OCI-LY7 (cell line): ENCODE results near the gene FIP1L1. TPM values are rescaled to one million over a fixed set of nuclear protein-coding genes. Genes with fewer than 3 reads are reported as not detected.

Experiments used
- BruUV-seq: library from RNA; stranded (reverse); fragments of 400-500 nt; replicated peaks from 2 replicates; lab custom pipeline; 2021; lab: Mats Ljungman, UMichigan
- CTCF ChIA-PET: fragments of 300-600 bp; sonication (Branson Sonifier 250); formaldehyde crosslinking; loops from one replicate; lab custom pipeline; 2022; ENCODE audit warnings: antibody characterized with exemption; ENCODE audit not compliant: unreplicated experiment; lab: Charles Lee
- POLR2A ChIA-PET: fragments of 300-600 bp; sonication (Branson Sonifier 250); formaldehyde crosslinking; loops from one replicate; lab custom pipeline; 2022; ENCODE audit warnings: antibody characterized with exemption; lab: Charles Lee
- DNase-seq: peaks from one replicate; pipeline ENCODE4 v3.0.0-alpha.2; 2015; ENCODE audit warnings: low spot score
- H2AFZ ChIP-seq: fragments of 200-600 bp; sonication (generic), shearing (Covaris generic); 2 replicates; pipeline ENCODE4 v1.6.1; 2014; ENCODE audit warnings: mild to moderate bottlenecking, antibody characterized with exemption, low read length, moderate library complexity
- H3K27ac ChIP-seq: fragments of 200-600 bp; sonication (generic); 2 replicates; pipeline ENCODE4 v1.5.1; 2014; ENCODE audit warnings: mixed run types, low read depth, mild to moderate bottlenecking, moderate library complexity, low read length, inconsistent platforms; ENCODE audit not compliant: poor library complexity, severe bottlenecking
- H3K36me3 ChIP-seq: fragments of 200-600 bp; sonication (generic); 2 replicates; pipeline ENCODE4 v1.6.1; 2014; ENCODE audit warnings: mild to moderate bottlenecking, antibody characterized with exemption, low read length, moderate library complexity, mixed read lengths; ENCODE audit not compliant: insufficient read depth
- H3K4me1 ChIP-seq: fragments of 200-600 bp; sonication (generic); 2 replicates; pipeline ENCODE4 v1.5.1; 2014; ENCODE audit warnings: mild to moderate bottlenecking, low read length; ENCODE audit not compliant: insufficient read depth, poor library complexity, severe bottlenecking
- H3K4me2 ChIP-seq: fragments of 200-600 bp; sonication (generic); 2 replicates; pipeline ENCODE4 v1.6.1; 2014; ENCODE audit warnings: mild to moderate bottlenecking, low read length
- H3K4me3 ChIP-seq: fragments of 200-600 bp; sonication (generic); 2 replicates; pipeline ENCODE4 v1.5.1; 2014; ENCODE audit warnings: mild to moderate bottlenecking, low read depth, low read length; ENCODE audit not compliant: poor library complexity, severe bottlenecking
- H3K79me2 ChIP-seq: fragments of 200-600 bp; sonication (generic); 2 replicates; pipeline ENCODE4 v1.6.1; 2016; ENCODE audit warnings: low read depth, mild to moderate bottlenecking, low read length, moderate library complexity, mixed read lengths; ENCODE audit not compliant: insufficient read depth
- H3K9me2 ChIP-seq: fragments of 200-600 bp; sonication (generic); 2 replicates; pipeline ENCODE4 v1.6.1; 2016; ENCODE audit warnings: mild to moderate bottlenecking, low read length, mixed read lengths; ENCODE audit not compliant: insufficient read depth
- H3K9me3 ChIP-seq: fragments of 200-600 bp; sonication (generic); 2 replicates; pipeline ENCODE4 v1.6.1; 2014; ENCODE audit warnings: mild to moderate bottlenecking, mixed run types, low read length, mixed read lengths
- H4K20me1 ChIP-seq: fragments of 200-600 bp; sonication (generic); 2 replicates; pipeline ENCODE4 v1.6.1; 2014; ENCODE audit warnings: mild to moderate bottlenecking, antibody characterized with exemption, low read length, moderate library complexity, mixed read lengths; ENCODE audit not compliant: insufficient read depth
- EZH2phosphoT487 ChIP-seq: fragments of 200-600 bp; sonication (generic); IDR thresholded peaks from 2 replicates; pipeline ENCODE4 v1.6.1; 2018; ENCODE audit warnings: low read depth, borderline replicate concordance, mild to moderate bottlenecking, mixed run types, antibody characterized with exemption, low read length, moderate library complexity, mixed read lengths
- intact Hi-C: fragments of 100-400 bp; cut with micrococcal nuclease; formaldehyde crosslinking; loops from one replicate; pipeline ENCODE4 v1.10.0; 2022; ENCODE audit not compliant: unreplicated experiment
- total RNA-seq, 2 experiments: library from RNA; depleted of rRNA in 1 of 2; stranded (reverse); fragments of >200 nt in 1 of 2; shearing (Covaris generic) in 1 of 2; gene quantifications; 2 replicates each; pipeline ENCODE4 v1.2.3, GENCODE V29; 2014 to 2022
- TF ChIP-seq, protein P1 (sequence below): fragments of 200-600 bp; sonication (generic); conservative IDR thresholded peaks from 2 replicates; pipeline ENCODE4 v1.5.1; 2014; ENCODE audit warnings: mild to moderate bottlenecking, antibody characterized with exemption, low read length, moderate library complexity, mixed read lengths

FIP1L1 gene
- total RNA-seq, 2 experiments from 2014 or later = 73.2 to 86.9 TPM

DNA sequence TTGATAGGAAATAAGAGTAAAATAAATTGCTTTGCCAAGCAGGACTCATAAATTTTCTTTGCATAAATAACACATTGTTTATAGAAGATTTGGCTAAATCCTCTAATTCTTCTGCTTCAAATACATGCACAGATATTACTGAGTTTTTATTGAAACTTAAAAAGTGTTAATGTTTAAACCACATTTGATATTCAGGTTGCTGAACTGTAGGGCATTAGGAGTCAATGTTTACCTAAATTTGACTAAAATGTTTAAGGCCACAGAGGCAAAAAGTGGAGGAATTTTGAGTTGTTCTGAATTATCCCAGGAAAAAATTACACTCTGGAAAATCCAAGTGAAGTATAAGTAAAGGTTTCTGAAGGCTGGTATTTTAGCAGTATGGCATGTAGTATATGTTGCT, 78.7 kb downstream of the FIP1L1 start:
- Histone ChIP-seq H3K9me3 (no peaks in the 10 kb centered on the region), H3K36me3 (peaks cover 94% of the 10 kb centered on the region), H3K4me1 (no peaks in the 10 kb centered on the region), H3K27ac (no peak overlapping the region), H3K4me2 (no peak overlapping the region), H3K4me3 (no peak overlapping the region), H4K20me1 (no peaks in the 10 kb centered on the region), H3K79me2 (no peaks in the 10 kb centered on the region), H3K9me2 (no peaks in the 10 kb centered on the region), H2AFZ (no peak overlapping the region)
- POLR2A ChIA-PET = no interaction called here
- no TSS peak for BruUV-seq
- TF ChIP-seq, protein P1, sequence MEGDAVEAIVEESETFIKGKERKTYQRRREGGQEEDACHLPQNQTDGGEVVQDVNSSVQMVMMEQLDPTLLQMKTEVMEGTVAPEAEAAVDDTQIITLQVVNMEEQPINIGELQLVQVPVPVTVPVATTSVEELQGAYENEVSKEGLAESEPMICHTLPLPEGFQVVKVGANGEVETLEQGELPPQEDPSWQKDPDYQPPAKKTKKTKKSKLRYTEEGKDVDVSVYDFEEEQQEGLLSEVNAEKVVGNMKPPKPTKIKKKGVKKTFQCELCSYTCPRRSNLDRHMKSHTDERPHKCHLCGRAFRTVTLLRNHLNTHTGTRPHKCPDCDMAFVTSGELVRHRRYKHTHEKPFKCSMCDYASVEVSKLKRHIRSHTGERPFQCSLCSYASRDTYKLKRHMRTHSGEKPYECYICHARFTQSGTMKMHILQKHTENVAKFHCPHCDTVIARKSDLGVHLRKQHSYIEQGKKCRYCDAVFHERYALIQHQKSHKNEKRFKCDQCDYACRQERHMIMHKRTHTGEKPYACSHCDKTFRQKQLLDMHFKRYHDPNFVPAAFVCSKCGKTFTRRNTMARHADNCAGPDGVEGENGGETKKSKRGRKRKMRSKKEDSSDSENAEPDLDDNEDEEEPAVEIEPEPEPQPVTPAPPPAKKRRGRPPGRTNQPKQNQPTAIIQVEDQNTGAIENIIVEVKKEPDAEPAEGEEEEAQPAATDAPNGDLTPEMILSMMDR = no peak
- TF ChIP-seq EZH2phosphoT487 = no peak
- intact Hi-C loops = no loop called here
- CTCF ChIA-PET = no interaction called here
- no peak for DNase-seq

- intact Hi-C loops = no loop called here
- peaks cover 83% of the 10 kb centered on the region for H3K36me3 ChIP-seq
Observed at GRCh38 chr4:53459548-53459947, 82.1 kb downstream of the FIP1L1 start.

GRCh38 chr4:53461244-53461643, 83.8 kb downstream of the FIP1L1 start:
- POLR2A ChIA-PET = no interaction called here
- Histone ChIP-seq H3K4me2 (no peak overlapping the region), H3K4me3 (no peak overlapping the region), H3K9me2 (no peaks in the 10 kb centered on the region), H3K27ac (no peak overlapping the region), H3K4me1 (no peaks in the 10 kb centered on the region), H3K9me3 (no peaks in the 10 kb centered on the region), H3K36me3 (peaks cover 66% of the 10 kb centered on the region), H2AFZ (no peak overlapping the region), H3K79me2 (no peaks in the 10 kb centered on the region), H4K20me1 (no peaks in the 10 kb centered on the region)
- no TSS peak for BruUV-seq
- CTCF ChIA-PET = no interaction called here
- DNase-seq = no peak
- TF ChIP-seq EZH2phosphoT487 = no peak
- TF ChIP-seq, protein P1 = no peak
- intact Hi-C loops = no loop called here

More at GRCh38 chr4:53459548-53459947, 82.1 kb downstream of the FIP1L1 start:
- DNase-seq = no peak
- Histone ChIP-seq H4K20me1 (no peaks in the 10 kb centered on the region), H3K4me3 (no peak overlapping the region), H3K4me2 (no peak overlapping the region), H3K9me3 (no peaks in the 10 kb centered on the region), H3K9me2 (no peaks in the 10 kb centered on the region), H3K27ac (no peak overlapping the region), H2AFZ (no peak overlapping the region), H3K4me1 (no peaks in the 10 kb centered on the region), H3K79me2 (no peaks in the 10 kb centered on the region)
- TF ChIP-seq EZH2phosphoT487 = no peak
- TF ChIP-seq, protein P1 = no peak
- no TSS peak for BruUV-seq
- ChIA-PET POLR2A (interaction anchor here (0.5 kb wide), 1 partner anchor 447 kb away, joined by 3 read pairs; no protein-coding TSS in a partner anchor), CTCF (interaction anchor here (0.6 kb wide), 1 partner anchor 989 kb away, joined by 3 read pairs; no protein-coding TSS in a partner anchor)
